Daoy (cell line): Measurements from ENCODE around the gene HADHB. TPM values are rescaled to one million over a fixed set of nuclear protein-coding genes. Genes with fewer than 3 reads are reported as not detected.
A peak's percentile ranks its signal among the peaks of the same experiment; 100 is the strongest.
"Not testable (repeated sequence)": the region's sequence is repeated elsewhere in the genome, so short reads cannot be mapped to it uniquely, and the experiment has no call there.

Source experiments
- DNase-seq: peaks from one replicate; pipeline ENCODE4 v3.0.0-alpha.2; 2015; ENCODE audit warnings: low read depth
- total RNA-seq: library from RNA; depleted of rRNA; stranded (reverse); fragments of >200 nt; shearing (Covaris generic); gene quantifications from 2 replicates; pipeline ENCODE4 v1.2.3, GENCODE V29; 2014

HADHB gene
- total RNA-seq, 1 experiment from 2014 or later: 83.9 TPM

DNA sequence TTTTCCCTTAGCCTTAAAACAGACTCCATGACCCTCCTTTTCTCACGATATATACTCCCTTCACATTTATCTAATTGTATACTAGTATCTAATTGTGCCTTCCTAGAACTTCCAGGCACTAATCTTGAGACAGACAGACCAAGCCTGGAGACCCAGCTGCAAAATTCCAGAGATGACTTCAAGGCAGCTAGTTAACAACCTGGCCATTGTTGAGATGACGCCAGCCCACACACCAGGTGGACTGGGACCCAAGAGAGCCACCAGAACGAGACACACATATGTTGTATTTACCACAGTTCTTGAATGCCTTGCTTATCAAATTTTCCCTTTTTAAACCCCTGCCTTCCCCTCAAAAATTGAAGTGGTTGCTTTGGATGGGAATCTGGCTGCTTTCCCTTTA is 52.3 kb downstream of the HADHB start:
- no peak for DNase-seq

DNA sequence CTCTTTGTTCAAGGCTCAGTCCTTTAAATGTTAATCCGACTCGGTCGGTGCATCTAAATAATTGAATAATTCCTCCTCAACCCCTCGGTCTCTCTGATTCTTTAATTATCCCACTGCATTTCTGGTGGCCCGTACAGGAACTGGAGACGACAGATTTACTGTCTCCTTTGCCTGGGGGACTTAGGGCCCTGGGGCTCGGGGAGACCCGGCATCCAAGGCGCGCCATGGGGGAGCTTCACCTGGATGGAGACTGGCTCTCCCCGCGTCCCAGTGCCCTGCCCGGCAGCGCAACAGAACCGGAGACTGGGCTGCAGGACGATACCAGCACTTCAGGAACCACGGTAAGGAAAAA is 53.5 kb downstream of the HADHB start:
- no peak for DNase-seq

DNA sequence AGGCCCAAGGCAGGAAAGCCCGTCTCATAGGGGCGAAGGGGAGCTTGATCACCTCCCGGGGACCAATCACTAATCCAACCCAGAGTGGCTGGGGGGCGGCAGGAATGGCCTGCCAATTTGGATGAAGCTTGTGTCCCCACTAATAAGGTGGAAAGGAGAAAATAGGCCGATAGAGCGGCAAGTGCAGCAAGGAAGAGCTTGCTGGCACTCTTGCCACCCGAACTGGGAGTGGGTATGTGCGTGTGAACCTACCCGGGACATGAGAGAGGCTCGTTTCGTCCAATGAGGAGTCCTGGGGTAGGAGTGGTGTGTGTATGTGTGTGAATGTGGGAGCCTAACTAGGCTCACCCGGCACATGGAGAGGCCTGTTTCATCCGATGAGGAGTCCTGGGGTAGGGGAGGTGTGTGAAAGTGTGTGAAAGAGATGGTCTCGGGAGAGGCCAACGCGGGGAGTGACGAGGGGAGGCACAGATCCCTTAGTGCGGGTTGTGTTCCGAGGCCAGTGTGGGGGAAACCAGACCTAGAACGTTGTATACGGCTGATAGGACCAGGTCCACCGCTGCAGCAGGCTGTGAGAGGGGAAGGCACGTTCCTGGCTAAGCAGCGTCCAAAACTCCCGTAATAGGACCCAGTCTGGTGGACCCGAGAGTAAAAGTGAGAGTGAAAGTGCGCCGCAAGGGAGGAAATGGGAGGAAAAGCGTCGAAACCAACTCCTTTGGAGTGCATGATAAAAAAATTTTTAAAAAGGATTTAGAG is 54.1 kb downstream of the HADHB start:
- peak; percentile 53 for DNase-seq

DNA sequence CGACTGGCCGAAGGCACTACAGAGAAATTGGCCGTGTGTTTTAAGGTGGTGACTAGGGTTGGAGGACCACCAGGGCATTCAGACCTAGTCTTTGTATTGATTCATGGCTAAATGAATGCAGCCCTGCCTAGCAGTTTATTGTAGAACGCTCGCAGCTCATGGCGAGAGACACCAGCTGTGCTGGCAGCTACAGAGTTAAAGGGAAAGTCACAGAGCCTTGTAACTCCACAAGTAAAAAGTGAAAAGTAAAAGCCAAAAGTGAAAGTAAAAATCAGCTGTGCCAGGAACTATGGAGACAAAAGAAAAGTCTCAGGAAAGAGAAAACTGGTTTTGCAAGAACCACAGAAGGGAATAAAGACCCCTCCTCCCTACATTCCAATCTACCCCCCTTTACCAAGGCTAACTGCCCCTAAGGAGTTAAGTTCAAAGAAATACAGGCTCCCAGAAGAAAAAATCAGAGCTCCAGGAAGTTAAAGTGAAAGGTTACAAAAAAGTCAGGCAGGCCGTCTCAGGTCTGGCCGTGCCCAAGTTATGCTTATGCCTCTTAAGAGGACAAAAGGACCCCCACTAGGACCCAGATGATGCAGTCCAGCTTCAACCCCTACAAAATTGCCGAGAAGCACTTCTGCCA is 54.8 kb downstream of the HADHB start:
- DNase-seq: peak; percentile 60

DNA sequence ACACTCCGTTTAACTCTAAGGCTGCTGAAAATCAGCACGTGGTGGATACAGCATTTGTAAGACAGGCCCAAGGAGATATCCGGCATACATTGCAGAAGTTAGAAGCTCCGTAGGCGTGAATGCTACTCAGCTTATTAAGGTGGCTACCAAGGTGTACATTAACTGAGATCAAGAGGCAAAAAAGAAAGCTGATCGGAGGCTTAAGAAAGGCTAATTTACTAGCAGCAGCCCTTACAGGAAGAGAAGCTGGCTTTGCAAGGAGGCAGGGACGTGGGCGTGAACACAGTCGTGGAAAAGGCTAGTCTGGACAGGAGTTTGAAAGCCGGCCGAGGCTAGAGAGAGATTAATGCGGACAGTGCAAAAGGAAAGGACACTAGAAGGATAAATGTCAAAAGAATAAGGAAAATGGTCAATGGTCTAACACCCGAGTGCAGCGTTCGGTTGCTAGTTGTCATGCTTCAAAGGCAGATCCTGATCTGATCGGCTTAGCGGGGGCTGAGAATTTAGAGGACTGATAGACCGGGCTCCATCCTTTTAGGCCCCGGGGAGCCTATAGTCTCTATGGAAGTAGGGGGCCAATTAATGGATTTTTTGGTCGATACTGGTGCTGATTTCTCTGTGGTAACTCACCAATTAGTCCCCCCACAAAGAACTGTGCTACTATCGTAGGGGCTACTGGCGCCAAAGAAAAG is 55.6 kb downstream of the HADHB start:
- no peak for DNase-seq

DNA sequence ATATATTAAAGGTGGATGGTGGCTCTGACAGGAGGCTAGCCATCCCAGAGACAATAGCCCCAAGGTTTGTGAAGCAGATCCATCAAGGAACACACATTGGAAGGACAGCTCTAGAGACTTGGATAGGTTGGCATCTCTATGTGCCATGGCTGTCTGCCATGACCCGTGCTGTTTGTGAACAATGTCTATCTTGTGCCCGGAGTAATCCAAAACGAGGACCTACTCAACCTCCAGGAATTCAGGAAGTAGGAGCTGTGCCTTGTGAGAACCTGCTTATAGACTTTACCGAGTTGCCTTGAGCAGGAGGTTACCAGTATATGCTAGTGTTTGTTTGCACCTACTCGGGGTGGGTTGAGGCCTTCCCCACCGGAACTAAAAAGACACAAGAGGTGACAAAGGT is 58.1 kb downstream of the HADHB start:
- no peak for DNase-seq

DNA sequence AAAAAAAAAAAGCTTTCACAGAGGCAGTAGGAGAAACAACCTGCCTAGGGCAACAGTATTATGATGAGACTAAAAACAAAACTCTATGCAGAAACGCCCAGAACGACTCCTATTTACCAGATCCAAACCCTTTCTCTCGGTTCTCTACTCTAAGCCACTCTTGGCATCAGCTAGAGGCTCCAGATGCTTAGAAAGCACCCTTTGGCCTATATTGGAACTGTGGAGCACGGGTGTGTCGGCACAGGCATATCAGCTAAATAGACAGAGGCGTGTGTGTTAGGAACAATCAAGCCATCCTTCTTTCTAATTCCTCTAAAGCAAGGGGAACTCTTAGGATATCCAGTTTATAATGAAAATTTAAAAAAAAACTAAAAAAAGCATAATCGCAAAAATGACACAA is 60.4 kb downstream of the HADHB start:
- DNase-seq: not testable (repeated sequence)

DNA sequence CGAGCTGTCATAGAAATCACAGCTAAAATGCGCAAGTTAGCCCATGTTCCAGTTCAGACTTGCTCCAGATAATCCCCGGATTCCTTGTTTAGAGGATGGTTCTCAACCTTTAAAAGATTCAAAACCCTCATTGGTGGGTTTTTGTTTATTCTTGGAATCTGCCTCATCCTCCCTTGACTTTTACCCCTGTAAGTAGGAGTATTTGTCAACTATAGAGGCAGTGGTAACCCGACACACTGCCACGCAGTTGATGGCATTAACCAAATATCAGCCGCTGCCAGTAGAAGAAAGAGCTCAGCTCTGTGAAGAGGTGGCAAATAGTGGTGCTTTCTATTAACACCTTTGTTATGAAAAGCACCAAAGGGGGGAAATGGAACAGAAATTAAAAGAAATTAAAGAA is 60.8 kb downstream of the HADHB start:
- no peak for DNase-seq

DNA sequence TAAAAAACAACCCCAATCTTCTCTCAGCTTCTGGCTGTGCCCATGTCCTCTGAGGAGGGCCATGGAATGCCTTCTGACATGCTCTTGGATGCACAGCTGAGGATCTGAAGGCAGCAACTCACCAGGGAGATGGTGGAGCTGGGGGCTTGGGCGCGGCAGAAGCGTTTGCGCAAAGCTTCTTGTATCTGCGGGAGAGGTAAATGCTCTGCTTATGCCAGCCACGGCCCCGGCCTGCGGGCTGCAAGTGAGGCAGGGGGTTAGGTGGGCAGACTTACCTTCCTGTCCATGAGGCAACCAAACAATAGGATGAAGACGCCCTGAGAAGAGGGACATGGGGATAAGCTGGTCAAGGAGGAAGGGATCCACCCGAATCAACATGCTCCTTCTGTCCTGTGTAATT is 65.2 kb downstream of the HADHB start:
- DNase-seq: no peak

DNA sequence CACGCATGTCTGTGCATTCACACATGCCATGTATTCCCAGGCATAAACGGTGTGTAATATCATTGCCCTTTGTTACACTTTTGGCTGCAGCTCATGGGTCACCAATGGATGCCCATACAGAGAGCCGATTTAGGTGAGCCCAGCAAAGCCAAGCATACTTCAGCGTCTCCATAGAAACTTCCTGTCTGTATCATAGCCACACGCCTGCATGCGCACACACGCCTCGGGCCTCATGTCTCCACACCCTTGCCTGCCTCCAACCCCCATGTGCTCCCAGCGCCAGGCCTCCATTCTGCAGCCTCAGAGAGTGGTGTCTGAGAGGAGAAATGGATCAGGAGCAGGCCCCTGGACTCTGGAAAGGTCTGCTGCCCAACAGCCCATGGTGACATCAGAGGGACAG is 67.7 kb downstream of the HADHB start:
- no peak for DNase-seq

DNA sequence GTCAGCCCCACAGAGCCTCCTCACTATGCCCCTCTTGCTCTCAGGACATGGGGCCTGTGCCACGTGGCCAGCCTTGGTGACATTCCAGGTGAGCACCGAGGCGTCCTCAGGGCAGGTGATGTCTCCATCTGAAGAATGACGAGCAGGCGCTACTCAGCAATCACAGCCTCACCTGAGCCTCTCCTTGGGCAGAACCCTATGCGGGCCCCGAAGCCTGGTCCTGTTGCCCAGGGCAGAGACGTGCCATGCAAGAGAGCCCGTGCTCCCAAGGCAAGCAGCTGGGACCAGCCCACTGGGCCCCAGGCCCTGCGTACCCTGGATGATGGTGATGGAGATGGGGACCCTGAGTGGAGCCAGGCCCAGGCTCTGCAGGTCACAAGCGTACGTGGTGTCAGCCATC is 68.7 kb downstream of the HADHB start:
- no peak for DNase-seq

DNA sequence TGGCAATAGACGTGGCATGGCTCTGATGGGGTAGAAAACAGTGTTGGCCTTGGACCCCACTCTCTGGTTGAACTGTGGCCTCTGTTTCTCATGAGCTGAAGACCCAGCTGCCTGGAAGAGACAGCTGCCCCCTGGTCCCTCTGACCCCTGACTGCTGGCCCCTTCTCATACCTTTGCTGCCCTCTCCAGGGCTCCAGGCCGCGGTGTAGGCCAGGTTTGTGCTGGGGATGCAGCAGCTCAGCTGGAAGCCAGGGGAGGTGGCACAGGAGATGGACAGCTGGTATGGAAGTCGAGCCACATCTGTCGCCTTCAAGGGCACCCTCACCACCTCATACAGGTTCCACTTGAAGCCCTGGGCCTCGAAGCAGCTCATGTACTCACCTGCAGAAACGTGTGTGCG is 69.5 kb downstream of the HADHB start:
- DNase-seq: no peak

DNA sequence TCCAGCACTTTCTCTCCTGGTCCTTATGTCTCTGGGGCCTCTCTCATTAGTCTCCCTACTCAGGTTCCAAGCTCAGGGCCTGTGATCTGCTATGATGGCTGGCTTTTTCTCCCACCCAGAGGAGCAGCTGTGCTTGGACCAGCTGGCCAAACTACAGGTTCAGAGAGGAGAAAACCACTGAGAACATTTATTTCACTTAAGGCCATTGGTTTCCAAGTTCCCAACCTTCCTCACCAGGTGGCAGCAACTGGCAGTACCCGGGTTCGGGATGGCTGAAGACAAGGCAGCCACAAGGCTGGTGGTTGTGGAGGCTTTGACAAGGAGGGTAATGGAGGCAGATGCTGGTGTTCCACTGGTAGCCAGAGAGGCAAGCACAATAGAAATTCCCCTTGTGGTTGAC is 71.3 kb downstream of the HADHB start:
- DNase-seq: no peak

DNA sequence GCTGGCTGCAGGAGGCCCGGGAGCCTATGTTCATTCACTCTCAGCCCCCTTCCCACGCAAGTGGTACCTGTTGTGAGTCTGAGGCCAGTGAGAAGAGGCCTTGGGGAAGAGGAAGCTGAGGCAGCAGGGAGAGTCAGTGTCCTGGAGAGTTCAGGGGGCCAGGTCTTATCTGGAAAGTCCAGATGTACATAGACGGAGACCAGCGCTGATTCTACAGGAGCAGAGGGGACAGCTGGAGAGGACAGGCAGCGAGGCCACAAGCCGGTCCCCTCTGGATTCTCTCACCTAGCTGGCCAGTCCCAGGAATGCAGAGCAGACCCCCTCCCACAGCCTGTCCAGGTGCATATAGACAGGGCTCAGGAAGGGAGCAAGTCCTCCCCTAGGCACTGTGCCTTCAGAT is 72.1 kb downstream of the HADHB start:
- DNase-seq: no peak

DNA sequence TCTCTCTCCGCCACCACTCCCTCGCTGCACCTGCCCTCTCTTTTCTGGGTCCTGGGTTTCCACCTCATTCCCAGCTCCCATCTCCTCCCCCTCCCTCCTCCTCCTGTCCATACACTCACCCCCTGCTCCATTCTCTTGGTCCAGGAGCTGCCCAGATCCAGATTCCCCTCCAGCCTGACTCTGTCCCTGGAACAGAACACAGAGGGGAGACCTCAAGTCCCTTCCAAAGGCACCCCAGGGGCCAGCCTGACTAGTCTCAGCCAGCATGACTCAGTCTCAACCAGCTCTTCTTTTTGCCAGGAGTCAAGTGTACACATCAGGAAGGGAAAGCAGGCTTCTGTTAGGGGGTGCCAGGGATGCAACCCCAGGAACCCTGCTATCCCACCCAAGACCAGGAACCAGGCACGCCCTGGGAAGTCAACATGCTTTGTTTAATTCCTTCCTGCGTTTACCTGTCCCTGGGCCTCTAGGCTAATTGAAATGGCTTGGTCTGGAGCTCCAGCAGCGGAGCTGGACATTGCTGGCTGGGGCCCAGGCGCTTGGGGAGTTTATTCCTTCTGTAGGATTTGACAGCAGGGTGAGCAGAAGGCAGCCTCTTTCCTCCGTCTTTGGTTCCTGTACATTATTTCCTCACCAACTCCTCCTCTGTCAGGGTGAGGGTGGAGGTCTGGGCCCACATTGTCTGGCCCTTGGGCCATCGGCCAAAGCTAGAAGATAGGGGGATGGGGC is 72.8 kb downstream of the HADHB start:
- DNase-seq: no peak

DNA sequence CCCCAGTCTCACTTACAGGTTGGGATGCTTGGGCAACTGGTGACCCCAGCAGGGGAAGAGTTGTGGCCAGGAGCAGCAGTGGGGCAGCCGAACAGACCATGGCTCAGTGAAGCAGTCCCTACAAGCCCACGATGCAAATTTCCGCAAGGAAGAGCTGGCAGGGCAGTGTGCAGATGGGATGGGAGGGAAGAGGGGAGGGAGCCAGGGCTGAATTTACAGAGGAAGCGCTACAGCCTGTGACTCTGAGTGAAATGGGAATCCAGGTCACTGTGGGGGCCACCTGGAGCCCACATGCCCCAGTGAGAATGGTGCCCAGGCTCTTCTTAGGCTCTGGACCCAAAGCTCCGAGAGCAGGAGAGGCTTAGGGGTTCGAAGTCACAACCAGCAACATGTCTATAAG is 74.2 kb downstream of the HADHB start:
- no peak for DNase-seq

DNA sequence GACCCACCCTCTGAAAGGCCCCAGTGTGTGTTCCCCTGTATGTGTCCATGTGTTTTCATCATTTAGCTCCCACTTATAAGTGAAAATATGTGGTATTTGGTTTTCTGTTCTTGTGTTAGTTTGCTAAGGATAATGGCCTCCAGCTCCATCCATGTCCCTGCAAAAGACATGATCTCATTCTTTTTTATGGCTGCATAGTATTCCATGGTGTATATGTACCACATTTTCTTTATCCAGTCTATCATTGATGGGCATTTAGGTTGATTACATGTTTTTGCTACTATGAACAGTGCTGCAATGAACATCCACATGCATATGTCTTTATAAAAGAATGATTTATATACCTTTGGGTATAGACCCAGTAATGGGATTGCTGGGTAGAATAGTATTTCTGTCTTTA is 79.7 kb downstream of the HADHB start:
- DNase-seq: not testable (repeated sequence)

DNA sequence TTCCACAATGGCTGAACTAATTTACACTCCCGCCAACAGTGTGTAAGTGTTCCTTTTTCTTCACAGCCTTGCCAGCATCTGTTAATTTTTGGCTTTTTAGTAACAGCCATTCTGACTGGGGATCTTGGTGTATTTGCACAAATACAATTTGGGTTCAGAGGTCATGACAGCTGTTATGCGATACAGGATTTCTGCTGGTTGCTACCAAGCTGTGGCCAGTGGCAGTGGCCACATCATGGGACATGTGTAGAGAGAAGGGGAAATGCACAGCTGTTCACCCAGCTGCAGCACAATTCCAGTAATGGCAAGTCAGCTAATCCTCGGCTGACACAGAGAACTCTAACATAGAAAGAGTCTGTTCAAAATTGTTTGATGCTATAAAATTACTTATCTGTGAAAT is 80.2 kb downstream of the HADHB start:
- DNase-seq: no peak

DNA sequence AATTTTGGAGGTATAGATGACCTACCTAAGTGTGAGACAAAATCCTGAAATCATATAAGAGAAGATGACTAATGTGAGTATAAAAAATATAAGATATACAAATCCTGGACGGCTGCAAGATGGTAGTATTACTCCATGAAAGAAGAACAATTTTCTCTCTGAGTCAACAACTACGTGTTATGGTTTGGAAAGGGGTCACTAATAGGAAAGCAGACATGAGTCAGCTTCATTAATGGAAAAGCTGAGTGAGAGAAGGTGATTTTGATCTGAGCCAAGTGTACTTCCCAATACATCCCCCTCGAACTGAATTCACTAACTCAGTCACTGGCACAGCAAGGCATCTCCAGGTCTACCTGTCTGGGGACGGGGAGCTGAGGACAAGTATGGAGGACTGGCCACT is 81.1 kb downstream of the HADHB start:
- peak; percentile 35 for DNase-seq

DNA sequence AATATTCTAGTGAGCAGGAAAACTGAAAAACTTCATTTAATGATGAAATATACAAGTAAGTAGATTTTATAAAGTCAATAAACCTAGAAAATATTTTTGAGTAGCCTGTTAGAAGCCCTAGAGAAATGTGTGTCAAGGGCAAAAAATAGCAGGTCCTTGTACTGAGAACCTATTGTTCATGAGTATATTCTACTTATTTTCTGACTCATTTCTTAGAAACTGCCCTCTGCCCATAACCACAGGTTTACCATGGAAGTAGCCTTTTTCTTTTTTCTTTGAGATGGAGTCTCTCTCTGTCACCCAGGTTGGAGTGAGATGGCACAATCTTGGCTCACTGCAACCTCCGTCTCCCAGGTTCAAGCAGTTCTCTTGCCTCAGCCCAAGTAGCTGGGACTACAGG is 81.8 kb downstream of the HADHB start:
- DNase-seq: no peak

DNA sequence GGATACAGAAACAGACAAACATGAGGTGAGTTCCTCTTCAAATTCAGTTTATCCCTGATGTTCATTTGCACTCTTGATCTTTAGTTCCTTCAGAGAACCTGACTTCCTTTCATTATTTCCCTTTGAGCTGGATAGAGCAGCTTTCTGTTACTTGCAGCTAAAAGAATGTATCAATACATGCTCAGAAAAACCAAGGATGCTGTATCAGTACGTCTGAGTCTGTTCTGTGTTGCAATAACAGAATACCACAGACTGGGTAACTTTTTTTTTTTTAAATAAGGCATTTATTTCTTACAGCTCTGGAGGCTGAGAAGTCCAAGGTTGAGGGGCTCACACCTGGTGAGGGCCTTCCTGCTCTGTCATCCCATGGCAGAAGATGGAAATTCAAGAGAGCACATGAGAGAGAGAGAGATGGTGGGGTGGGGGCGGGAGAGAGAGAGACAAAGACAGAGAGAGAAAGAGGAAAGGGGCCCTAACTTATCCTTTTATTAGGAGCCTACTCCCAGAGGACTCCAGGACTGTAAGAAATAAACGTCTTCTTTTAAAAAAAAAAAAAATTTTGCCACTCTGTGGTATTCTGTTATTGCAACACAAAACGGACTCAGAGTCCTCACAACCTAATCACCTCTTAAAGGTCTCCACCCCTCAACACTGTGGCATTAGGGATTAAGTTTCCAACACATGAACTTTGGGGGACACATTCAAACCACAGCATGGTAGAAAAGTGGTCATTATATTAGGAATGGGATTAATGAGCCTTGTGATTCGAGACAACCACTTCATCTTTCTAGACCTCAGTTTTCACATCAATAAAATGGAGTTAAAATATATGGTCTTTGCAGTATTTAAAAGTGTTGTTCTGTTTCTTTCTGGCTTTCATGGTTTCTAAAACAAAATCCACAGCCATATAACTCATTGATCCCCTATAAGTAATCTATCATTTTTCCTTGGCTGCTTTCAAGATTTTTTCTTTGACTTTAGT is 82.8 kb downstream of the HADHB start:
- no peak for DNase-seq
